Measurements from ENCODE around the gene SEMA6A. TPM values are rescaled to one million over a fixed set of nuclear protein-coding genes. Genes with fewer than 3 reads are reported as not detected.

Gene SEMA6A
- total and polyA plus RNA-seq, 9 of the 15 experiments (the other 6 are each of a cell fraction or from before 2014, with no cell fraction given), result 0.04 to 0.42 (median 0.18) TPM; not detected in 5

DNA sequence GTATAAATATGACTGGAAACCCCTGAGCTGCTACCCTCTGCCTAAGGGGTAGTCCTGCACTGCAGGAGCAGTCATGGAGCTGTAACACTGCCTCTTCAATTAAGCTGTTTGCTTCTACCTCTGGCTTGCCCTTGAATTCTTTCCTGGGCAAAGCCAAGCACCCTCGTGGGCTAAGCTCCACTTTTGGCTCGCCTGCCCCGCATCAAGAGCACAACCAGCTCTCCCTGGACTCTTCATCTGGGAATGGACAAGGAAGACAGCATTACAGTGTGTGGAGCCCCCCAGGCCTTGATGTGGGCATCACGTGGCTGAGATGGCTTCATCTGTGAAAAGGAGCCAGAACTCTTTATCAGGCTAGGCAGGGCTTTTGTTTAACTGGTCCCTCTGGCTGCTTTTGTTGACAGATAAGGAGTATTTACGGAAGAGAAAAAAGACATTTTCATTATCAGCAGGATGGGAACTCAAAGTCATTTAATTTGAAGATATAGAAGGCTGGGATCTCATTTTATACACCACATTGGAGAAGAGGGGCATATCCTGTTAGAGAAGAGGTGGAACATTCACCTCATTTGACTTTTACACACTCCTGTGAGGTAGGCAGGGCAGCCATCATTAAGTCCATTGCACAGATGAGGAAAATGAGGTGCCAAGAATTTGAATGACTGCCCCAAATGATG lies 137.8 kb downstream of the SEMA6A start (continued):
- TF ChIP-seq, protein P1, sequence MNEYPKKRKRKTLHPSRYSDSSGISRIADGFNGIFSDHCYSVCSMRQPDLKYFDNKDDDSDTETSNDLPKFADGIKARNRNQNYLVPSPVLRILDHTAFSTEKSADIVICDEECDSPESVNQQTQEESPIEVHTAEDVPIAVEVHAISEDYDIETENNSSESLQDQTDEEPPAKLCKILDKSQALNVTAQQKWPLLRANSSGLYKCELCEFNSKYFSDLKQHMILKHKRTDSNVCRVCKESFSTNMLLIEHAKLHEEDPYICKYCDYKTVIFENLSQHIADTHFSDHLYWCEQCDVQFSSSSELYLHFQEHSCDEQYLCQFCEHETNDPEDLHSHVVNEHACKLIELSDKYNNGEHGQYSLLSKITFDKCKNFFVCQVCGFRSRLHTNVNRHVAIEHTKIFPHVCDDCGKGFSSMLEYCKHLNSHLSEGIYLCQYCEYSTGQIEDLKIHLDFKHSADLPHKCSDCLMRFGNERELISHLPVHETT (CRISPR knock-in tag; conservative IDR thresholded peaks at IDR 0.05 in 1 of 2, IDR thresholded peaks at IDR 0.05 in 1 of 2), result no peak
- no peak for TF ChIP-seq RBM15 (IDR thresholded peaks at IDR 0.05; ENCODE audit: insufficient read depth, low read length)
- TF ChIP-seq THRAP3 (IDR thresholded peaks at IDR 0.05; ENCODE audit: borderline replicate concordance), result no peak
- TF ChIP-seq ZNF717 (CRISPR knock-in tag; IDR thresholded peaks at IDR 0.05), result no peak
- TF ChIP-seq, protein P2, sequence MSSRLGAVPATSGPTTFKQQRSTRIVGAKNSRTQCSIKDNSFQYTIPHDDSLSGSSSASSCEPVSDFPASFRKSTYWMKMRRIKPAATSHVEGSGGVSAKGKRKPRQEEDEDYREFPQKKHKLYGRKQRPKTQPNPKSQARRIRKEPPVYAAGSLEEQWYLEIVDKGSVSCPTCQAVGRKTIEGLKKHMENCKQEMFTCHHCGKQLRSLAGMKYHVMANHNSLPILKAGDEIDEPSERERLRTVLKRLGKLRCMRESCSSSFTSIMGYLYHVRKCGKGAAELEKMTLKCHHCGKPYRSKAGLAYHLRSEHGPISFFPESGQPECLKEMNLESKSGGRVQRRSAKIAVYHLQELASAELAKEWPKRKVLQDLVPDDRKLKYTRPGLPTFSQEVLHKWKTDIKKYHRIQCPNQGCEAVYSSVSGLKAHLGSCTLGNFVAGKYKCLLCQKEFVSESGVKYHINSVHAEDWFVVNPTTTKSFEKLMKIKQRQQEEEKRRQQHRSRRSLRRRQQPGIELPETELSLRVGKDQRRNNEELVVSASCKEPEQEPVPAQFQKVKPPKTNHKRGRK (tag; IDR thresholded peaks at IDR 0.05), result no peak
- TF ChIP-seq, protein P3, sequence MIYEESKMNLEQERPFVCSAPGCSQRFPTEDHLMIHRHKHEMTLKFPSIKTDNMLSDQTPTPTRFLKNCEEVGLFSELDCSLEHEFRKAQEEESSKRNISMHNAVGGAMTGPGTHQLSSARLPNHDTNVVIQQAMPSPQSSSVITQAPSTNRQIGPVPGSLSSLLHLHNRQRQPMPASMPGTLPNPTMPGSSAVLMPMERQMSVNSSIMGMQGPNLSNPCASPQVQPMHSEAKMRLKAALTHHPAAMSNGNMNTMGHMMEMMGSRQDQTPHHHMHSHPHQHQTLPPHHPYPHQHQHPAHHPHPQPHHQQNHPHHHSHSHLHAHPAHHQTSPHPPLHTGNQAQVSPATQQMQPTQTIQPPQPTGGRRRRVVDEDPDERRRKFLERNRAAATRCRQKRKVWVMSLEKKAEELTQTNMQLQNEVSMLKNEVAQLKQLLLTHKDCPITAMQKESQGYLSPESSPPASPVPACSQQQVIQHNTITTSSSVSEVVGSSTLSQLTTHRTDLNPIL (CRISPR knock-in tag; IDR thresholded peaks at IDR 0.05), result no peak
- TF ChIP-seq, protein P4, sequence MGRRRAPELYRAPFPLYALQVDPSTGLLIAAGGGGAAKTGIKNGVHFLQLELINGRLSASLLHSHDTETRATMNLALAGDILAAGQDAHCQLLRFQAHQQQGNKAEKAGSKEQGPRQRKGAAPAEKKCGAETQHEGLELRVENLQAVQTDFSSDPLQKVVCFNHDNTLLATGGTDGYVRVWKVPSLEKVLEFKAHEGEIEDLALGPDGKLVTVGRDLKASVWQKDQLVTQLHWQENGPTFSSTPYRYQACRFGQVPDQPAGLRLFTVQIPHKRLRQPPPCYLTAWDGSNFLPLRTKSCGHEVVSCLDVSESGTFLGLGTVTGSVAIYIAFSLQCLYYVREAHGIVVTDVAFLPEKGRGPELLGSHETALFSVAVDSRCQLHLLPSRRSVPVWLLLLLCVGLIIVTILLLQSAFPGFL (CRISPR knock-in tag; IDR thresholded peaks at IDR 0.05), result no peak
- no peak for TF ChIP-seq ETV5 (CRISPR knock-in tag; IDR thresholded peaks at IDR 0.05; ENCODE audit: low read depth)
- TF ChIP-seq PRPF4 (IDR thresholded peaks at IDR 0.05; ENCODE audit: insufficient read depth, low read depth, low read length, poor library complexity, severe bottlenecking), result no peak
- 0 out of 4 replicates have a peak, but pooled peaks of 1 of the 2 experiments have one; percentile 59 for TF ChIP-seq TRIM24 (IDR thresholded peaks at IDR 0.05)
- TF ChIP-seq PTTG1 (tag; IDR thresholded peaks at IDR 0.05; ENCODE audit: low read depth), result no peak
- TF ChIP-seq MYBL2 (IDR thresholded peaks at IDR 0.05; ENCODE audit: low read depth), result no peak
- TF ChIP-seq MYBL2 (CRISPR knock-in tag; IDR thresholded peaks at IDR 0.05; ENCODE audit: borderline replicate concordance), result no peak
- TF ChIP-seq, protein P5, sequence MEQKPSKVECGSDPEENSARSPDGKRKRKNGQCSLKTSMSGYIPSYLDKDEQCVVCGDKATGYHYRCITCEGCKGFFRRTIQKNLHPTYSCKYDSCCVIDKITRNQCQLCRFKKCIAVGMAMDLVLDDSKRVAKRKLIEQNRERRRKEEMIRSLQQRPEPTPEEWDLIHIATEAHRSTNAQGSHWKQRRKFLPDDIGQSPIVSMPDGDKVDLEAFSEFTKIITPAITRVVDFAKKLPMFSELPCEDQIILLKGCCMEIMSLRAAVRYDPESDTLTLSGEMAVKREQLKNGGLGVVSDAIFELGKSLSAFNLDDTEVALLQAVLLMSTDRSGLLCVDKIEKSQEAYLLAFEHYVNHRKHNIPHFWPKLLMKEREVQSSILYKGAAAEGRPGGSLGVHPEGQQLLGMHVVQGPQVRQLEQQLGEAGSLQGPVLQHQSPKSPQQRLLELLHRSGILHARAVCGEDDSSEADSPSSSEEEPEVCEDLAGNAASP (IDR thresholded peaks at IDR 0.05), result no peak
- no peak; the same call in 1 of the 2 replicates for TF ChIP-seq RFX1 (IDR thresholded peaks at IDR 0.05)
- no peak for TF ChIP-seq ZBTB1 (CRISPR knock-in tag; IDR thresholded peaks at IDR 0.05; ENCODE audit: borderline replicate concordance, low read depth)
- no peak for TF ChIP-seq CCAR2 (IDR thresholded peaks at IDR 0.05; ENCODE audit: low read depth, low read length)
- TF ChIP-seq RAD51 (IDR thresholded peaks at IDR 0.05; ENCODE audit: borderline replicate concordance, low read depth), result no peak

Measured in K562 (cell line).